Daoy (cell line): ENCODE measurements around the gene DDR1. TPM values are rescaled to one million over a fixed set of nuclear protein-coding genes. Genes with fewer than 3 reads are reported as not detected.
"Not testable (repeated sequence)": the region's sequence is repeated elsewhere in the genome, so short reads cannot be mapped to it uniquely, and the experiment has no call there.

ENCODE experiments used
- DNase-seq: peaks from one replicate; pipeline ENCODE4 v3.0.0-alpha.2; 2015; ENCODE audit warnings: low read depth
- total RNA-seq: library from RNA; depleted of rRNA; stranded (reverse); fragments of >200 nt; shearing (Covaris generic); gene quantifications from 2 replicates; pipeline ENCODE4 v1.2.3, GENCODE V29; 2014

Gene DDR1
- total RNA-seq, 1 experiment from 2014 or later: 12.7 TPM

GRCh38 chr6:30917487-30917886, 33.2 kb downstream of the DDR1 start:
- no peak for DNase-seq

GRCh38 chr6:30918670-30919069, 34.4 kb downstream of the DDR1 start:
- no peak for DNase-seq

- peak; percentile 39 for DNase-seq
Observed at GRCh38 chr6:30922447-30922852, 38.1 kb downstream of the DDR1 start.

- not testable (repeated sequence) for DNase-seq
Observed at GRCh38 chr6:30924040-30924627, 39.8 kb downstream of the DDR1 start.

DNA sequence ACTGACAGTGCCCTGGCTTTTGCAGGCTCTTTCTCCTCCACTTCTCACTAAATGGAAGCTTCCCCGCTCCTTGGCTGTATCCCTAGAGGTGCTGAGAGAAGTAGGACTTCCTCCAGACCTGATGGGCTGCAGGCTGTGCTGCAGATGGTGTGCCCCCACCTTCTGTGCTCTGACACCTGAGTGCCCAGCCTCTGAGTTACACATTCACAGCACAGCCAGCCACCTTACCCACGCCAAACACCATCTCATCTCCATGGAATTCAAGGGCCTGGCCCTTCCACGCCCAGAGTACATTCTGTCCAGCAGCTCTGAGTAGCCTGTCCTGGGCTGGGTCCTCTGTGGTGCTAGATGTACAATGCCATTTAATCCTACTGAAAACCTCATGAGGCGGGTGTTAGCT, 42.3 kb downstream of the DDR1 start:
- no peak for DNase-seq

GRCh38 chr6:30927080-30927479, 42.8 kb downstream of the DDR1 start:
- DNase-seq: not testable (repeated sequence)

- DNase-seq: no peak
Observed at GRCh38 chr6:30928677-30929076, 44.4 kb downstream of the DDR1 start.

DNA sequence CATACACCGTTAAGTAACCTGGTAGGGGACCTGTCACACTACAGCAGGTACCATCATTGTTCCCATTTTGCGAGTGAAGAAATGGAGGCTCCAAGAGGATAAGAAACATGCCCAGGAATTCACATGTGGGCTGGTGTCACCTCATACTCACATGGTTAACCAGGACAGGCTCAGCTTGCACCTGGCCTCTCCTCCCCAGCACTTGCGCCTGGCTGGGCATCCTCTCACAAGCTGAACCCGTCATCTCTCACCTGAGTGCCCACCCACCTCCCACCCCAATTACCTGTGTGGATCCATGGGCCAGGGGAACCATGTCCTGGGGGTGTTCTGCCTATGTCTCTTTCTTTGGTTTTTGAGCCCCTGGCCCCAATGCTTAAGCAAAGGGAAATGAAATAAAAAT, 46.2 kb downstream of the DDR1 start:
- DNase-seq: no peak

DNA sequence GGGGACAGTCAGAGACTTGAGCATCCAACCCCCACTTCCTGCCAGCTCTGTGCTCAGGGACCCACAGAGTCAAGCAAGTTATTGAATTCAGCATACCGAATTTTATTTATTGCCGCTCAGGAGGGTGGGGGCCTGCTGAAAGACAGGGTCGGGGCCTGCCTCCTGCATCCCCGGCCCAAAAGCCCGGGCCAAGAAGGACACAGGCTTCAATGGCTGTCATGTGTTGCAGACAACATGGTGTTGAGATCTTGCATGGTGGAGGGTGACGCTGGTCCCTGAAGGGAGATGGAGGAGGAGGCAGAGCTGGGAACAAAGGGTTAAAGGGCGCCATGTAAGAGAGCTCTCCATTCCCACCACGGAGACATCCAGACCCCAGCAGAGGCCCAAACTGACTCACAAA, 47.0 kb downstream of the DDR1 start:
- no peak for DNase-seq

DNA sequence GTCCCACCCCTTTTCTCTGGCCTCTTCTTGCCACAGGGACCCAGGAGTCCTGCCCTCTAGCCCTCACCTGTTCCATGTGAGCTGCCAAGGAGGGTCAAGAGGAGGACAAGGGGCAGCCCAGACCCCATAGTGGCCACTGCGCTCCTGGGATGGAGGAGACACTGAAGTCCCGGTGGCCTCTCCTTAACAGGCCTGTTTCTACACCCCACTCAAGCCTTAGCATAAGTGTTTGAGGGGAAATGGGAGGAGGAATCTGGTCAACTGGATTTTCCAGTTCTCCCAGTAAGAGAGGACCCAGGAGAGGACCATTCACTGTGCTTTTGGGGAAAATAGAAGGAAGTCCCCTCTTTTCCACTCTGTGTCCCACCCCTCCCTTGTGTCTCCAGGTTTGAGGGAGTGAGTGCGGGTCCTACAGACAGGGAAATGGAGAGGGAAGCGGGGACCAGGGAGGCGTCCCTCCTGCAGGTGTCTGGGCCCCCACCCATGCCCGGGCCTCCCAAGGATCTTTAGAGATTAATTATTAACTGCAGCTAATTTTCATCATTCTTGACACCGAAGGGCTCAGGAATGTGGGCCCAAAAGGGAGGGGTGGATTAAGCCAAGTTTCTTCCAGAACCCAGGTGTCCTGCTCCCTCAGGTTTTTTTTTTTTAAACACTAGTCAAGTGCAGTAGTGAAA, 47.8 kb downstream of the DDR1 start, which contains the start of gene SFTA2:
TSS of gene SFTA2 (minus strand) at position 202 of the 677 bp plus-strand sequence. CDS start at position 128, 74 bp downstream.
- DNase-seq: no peak

DNA sequence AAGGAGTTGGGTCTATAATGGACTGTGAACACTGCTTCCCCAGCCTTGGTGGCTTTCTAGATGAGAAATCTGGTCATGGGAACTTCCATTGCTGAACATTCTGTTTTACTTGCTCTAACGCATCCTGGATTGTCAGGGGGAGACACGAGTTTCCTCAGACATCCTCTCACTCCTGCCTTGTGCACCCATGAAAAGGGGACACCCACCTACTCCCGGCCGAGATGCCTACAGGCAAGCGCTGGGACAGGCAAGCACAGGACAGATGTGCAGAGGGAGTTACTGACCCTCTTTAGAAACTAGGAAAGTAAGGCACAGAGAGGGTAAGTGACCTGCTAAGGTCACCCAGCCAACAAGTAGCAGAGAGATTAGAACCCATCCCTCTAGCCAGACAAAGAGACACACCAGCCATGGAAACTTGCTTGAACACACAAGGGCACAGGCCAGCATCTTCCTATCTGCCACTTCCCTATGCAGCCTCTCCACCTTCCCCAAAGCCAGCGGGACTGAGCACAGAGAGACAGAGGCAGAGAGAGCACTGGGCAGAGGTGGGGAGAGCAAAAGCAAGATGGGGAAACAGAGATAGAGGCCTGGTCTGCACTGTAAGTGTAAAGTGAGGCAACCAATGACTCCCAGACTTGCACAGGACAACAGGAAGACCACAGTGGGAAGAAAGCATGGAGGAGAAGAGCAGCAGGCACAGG, 48.5 kb downstream of the DDR1 start:
- DNase-seq: no peak

DNA sequence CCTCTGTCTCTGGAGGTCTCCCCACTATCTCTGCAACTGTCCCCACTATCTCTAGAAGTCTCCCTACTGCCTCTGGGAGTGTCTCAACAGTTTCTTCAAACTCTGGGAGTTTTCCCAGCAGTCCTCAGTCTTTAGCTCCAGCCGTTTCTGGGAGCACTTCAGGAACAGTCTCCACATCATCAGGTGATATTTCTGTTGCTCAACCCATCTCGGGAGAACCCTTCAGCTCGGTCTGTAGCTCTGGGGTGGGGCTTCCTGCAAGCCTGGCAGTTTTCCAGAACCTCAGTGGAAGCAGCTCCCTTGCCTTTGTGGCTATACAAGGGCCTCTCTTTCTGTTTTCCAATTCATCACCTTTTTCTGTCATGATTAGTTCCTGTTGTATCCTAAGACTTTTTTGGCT, 50.7 kb downstream of the DDR1 start:
- DNase-seq: no peak

DNA sequence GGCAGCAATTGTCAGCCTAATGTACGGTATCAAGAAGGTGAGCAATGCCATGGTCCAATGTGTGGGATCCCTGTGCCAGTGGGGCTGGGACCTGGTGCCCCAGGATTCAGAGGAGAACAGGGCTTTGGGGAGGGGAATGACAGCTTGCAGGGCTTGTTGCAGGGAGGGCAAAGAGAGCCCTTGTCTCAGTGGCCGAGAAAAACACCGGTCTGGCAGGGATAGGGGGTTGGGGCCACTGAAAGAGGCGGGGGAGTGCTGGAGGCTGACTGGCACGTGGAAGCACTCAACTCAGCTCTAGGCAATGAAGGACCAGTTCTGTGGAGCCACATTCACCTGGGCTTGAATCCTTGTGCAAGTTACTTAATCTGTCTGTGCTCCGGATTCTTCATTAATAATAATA, 52.9 kb downstream of the DDR1 start:
- DNase-seq: no peak

DNA sequence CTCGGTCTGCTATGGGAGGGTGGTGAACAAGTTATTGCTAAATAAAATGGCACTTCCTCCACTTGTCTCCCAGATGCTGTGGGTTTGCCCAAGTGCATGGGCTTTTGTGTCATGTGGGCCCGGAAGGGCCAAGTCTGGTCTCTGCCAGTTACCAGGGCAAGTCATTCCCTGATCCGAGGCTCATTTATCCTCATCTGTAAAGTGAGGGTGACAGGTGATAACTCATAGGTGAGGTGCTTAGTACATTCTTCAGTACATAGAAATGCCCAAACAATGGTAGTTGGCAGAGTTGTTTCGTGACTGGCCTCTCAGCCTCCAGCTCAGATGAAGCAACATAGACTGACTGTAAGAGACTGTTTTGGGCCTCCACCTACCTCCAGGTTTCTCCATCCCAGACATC, 54.4 kb downstream of the DDR1 start:
- DNase-seq: no peak

DNA sequence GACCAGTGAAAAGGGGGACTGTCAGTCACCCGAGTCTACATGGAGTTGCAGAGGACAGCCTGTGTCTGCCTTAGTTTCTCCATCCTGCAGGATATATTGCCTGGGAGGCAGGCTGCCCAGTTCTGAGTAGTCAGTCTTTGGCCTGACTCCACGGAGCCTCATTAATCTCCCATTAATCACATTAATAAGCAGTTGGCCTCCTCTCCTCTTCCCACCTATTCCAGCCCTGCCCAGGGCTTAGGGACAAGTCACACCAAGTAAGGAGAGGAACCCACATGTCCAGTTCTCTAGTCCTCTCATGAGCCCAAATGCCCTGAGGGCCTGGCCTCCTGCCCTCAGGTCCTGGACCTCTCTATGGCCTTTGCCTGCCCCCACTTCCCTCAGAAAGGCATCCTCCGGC, 55.2 kb downstream of the DDR1 start:
- no peak for DNase-seq

- no peak for DNase-seq
Observed at GRCh38 chr6:30940361-30940986, 56.2 kb downstream of the DDR1 start, which contains the start of gene MUCL3. Gene MUCL3, plus strand, starts transcription at chr6:30940973. Its CDS starts 27 bp downstream, at chr6:30941000.

- peak; percentile 91 for DNase-seq
Observed at GRCh38 chr6:30942338-30943060, 58.2 kb downstream of the DDR1 start.

GRCh38 chr6:30944051-30944450, 59.7 kb downstream of the DDR1 start:
- no peak for DNase-seq

GRCh38 chr6:30945281-30945680, 61.0 kb downstream of the DDR1 start:
- no peak for DNase-seq

DNA sequence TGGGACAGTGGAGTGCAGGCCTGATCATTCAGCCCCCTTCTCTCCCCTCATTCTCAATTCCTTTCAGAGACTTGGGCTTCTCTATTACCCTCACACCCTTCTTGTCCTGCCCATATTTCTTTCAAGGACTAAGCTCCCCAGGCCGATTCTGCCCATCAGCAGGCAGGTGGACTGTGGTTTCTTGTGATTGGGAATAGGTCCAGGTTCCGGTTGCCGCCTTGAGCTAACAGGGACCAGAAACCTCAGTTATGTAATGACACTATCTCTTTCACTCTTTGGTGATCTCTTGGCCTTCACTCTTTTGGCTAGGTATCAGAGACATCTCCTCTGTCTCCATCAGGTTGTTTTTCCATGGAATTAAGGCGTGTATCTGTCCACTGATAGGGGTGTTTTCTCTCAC, 62.9 kb downstream of the DDR1 start:
- no peak for DNase-seq

DNA sequence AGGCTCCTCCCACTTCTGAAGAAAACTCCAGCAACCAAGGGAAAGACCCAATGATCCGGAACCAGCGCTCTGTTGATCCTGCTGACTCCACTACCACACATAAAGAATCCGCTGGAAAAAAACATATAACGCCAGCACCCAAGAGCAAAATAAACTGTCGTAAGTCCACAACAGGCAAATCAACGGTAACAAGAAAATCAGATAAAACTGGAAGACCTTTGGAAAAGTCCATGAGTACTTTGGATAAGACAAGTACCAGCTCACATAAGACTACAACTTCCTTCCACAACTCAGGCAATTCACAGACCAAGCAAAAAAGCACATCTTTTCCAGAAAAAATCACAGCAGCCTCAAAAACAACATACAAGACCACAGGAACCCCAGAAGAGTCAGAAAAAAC, 64.5 kb downstream of the DDR1 start:
- no peak for DNase-seq
